B cell (primary cell): ENCODE results near the gene ITPR2. TPM values are rescaled to one million over a fixed set of nuclear protein-coding genes. Genes with fewer than 3 reads are reported as not detected.
A peak's percentile ranks its signal among the peaks of the same experiment; 100 is the strongest.

Experiments used
- ATAC-seq: fragments of 200-7000 bp; cut with Tn5 transposase; one replicate; pipeline ENCODE4 v1.10.0; 2021; ENCODE audit warnings: low read depth, mild to moderate bottlenecking, moderate number of reproducible peaks, moderate library complexity
- CTCF ChIA-PET: fragments of 350-600 bp; sonication (Branson Sonifier 250); formaldehyde crosslinking; loops from one replicate; lab custom pipeline; 2021; ENCODE audit warnings: antibody characterized with exemption, inconsistent platforms; lab: Charles Lee
- POLR2A ChIA-PET: fragments of 350-600 bp; sonication (Branson Sonifier 250); formaldehyde crosslinking; loops from one replicate; lab custom pipeline; 2021; ENCODE audit warnings: antibody characterized with exemption; lab: Charles Lee
- DNase-seq: peaks from one replicate; pipeline ENCODE4 v3.0.0; 2013
- H2AFZ ChIP-seq: 2 replicates; pipeline ENCODE4 v1.6.1; 2012; ENCODE audit warnings: mild to moderate bottlenecking, low read depth, low read length; ENCODE audit not compliant: insufficient read depth, poor library complexity, severe bottlenecking
- H3K27ac ChIP-seq, 2 donors: 1 replicate in 1 of 2; 2 replicates in 1 of 2; pipeline ENCODE4 v1.5.1; 2012 to 2013; ENCODE audit warnings: low read length in 2 of 2, mild to moderate bottlenecking in 2 of 2, moderate library complexity in 1 of 2
- H3K27me3 ChIP-seq, 4 experiments: fragments of 200-600 bp in 1 of 4; sonication (generic) in 1 of 4; replicated peaks in 1 of 4; 1 replicate in 2 of 4; 2 replicates in 2 of 4; pipeline versions ENCODE4 v1.6.1 to v1.7.0; 2013 to 2016; ENCODE audit warnings: low read length in 3 of 4, mild to moderate bottlenecking in 2 of 4, mixed read lengths in 1 of 4, moderate library complexity in 1 of 4; ENCODE audit not compliant: insufficient read depth in 4 of 4, control insufficient read depth in 3 of 4; ENCODE audit errors: control extremely low read depth in 1 of 4
- H3K36me3 ChIP-seq, 2 experiments: replicated peaks in 1 of 2; 1 replicate in 1 of 2; 2 replicates in 1 of 2; pipeline versions ENCODE4 v1.6.1 to v1.7.1; 2013; ENCODE audit warnings: low read length in 1 of 2; ENCODE audit not compliant: insufficient read depth in 2 of 2, control insufficient read depth in 1 of 2; ENCODE audit errors: control extremely low read depth in 1 of 2, extremely low read depth in 1 of 2
- H3K4me1 ChIP-seq, 2 donors: fragments of 200-600 bp in 1 of 2; sonication (generic) in 1 of 2; 1 replicate in 1 of 2; 2 replicates in 1 of 2; pipeline versions ENCODE4 v1.5.1 to v1.6.1; 2013 to 2017; ENCODE audit warnings: low read length in 2 of 2; ENCODE audit not compliant: control insufficient read depth in 2 of 2, insufficient read depth in 2 of 2
- H3K4me2 ChIP-seq: replicated peaks from 2 replicates; pipeline ENCODE3; 2012; ENCODE audit warnings: mild to moderate bottlenecking, low read depth, low read length; ENCODE audit not compliant: poor library complexity, severe bottlenecking
- H3K4me3 ChIP-seq, 5 experiments: fragments of 200-600 bp in 1 of 5; sonication (generic) in 1 of 5; 1 replicate in 3 of 5; 2 replicates in 2 of 5; pipeline versions ENCODE4 v1.5.1 to v1.7.0; 2011 to 2016; ENCODE audit warnings: low read length in 4 of 5, mild to moderate bottlenecking in 4 of 5, low read depth in 2 of 5, control low read depth in 1 of 5, moderate library complexity in 1 of 5; ENCODE audit not compliant: insufficient read depth in 1 of 5; ENCODE audit errors: control extremely low read depth in 1 of 5, extremely low read depth in 1 of 5
- H3K79me2 ChIP-seq: fragments of 200-600 bp; sonication (generic); one replicate; pipeline ENCODE4 v1.6.0; 2016; ENCODE audit warnings: low read length; ENCODE audit not compliant: control insufficient read depth, insufficient read depth
- H3K9ac ChIP-seq: fragments of 200-600 bp; sonication (generic); 2 replicates; pipeline ENCODE4 v1.6.1; 2017; ENCODE audit warnings: mild to moderate bottlenecking, low read length, moderate library complexity
- H3K9me3 ChIP-seq, 3 donors: one replicate each; pipeline versions ENCODE4 v1.6.1 to v1.7.1; 2013; ENCODE audit warnings: low read length in 2 of 3; ENCODE audit not compliant: control insufficient read depth in 2 of 3, insufficient read depth in 1 of 3; ENCODE audit errors: control extremely low read depth in 1 of 3
- H4K20me1 ChIP-seq: 2 replicates; pipeline ENCODE4 v1.6.0; 2012; ENCODE audit warnings: mild to moderate bottlenecking, low read length; ENCODE audit not compliant: insufficient read depth, control insufficient read depth, poor library complexity, severe bottlenecking
- H3K27ac Mint-ChIP-seq: one replicate; pipeline ENCODE4 v1.8.0; 2021; ENCODE audit warnings: mixed read lengths
- H3K27me3 Mint-ChIP-seq: one replicate; pipeline ENCODE4 v1.8.0; 2021; ENCODE audit warnings: mixed read lengths
- H3K4me1 Mint-ChIP-seq: one replicate; pipeline ENCODE4 v1.8.0; 2021; ENCODE audit warnings: mixed read lengths
- H3K4me3 Mint-ChIP-seq: one replicate; pipeline ENCODE4 v1.8.0; 2021; ENCODE audit warnings: mixed read lengths
- H3K9me3 Mint-ChIP-seq: one replicate; pipeline ENCODE4 v1.8.0; 2022; ENCODE audit warnings: mixed read lengths; ENCODE audit not compliant: insufficient read depth
- EZH2 ChIP-seq: IDR thresholded peaks from 2 replicates; pipeline ENCODE4 v1.6.1; 2012; ENCODE audit warnings: borderline replicate concordance, low read depth, mild to moderate bottlenecking, moderate library complexity, low read length; ENCODE audit not compliant: insufficient read depth, poor library complexity, severe bottlenecking
- WGBS: methylation state at CpG from one replicate; pipeline ENCODE4 v1.1.5; 2013; ENCODE audit warnings: missing lambda C conversion rate; ENCODE audit not compliant: insufficient coverage; 5-methylcytosine and 5-hydroxymethylcytosine counted together
- intact Hi-C: fragments of 100-400 bp; cut with micrococcal nuclease; formaldehyde crosslinking; loops from one replicate; pipeline ENCODE4 v1.10.0; 2022
- polyA plus RNA-seq: library from polyadenylated mRNA; depleted of rRNA; stranded (reverse); fragments of >200 nt; gene quantifications from 2 replicates; pipeline ENCODE4 v1.2.3, GENCODE V29; 2012
- total RNA-seq, 2 donors: library from RNA; stranded (reverse); fragments of 120-200 nt in 1 of 2; gene quantifications; 1 replicate in 1 of 2; 2 replicates in 1 of 2; pipeline versions ENCODE4 v1.2.3 to v1.2.4, GENCODE V29; 2013 to 2022
- TF ChIP-seq, protein P1 (sequence below): fragments of 200-600 bp; IDR thresholded peaks from one replicate; pipeline ENCODE4 v1.8.0; 2022; ENCODE audit warnings: antibody characterized with exemption, mild to moderate bottlenecking

Gene ITPR2
- total and polyA plus RNA-seq, 2 donors (not counting 1 experiment from before 2014, with no cell fraction given), result 4.3 to 113 TPM

DNA sequence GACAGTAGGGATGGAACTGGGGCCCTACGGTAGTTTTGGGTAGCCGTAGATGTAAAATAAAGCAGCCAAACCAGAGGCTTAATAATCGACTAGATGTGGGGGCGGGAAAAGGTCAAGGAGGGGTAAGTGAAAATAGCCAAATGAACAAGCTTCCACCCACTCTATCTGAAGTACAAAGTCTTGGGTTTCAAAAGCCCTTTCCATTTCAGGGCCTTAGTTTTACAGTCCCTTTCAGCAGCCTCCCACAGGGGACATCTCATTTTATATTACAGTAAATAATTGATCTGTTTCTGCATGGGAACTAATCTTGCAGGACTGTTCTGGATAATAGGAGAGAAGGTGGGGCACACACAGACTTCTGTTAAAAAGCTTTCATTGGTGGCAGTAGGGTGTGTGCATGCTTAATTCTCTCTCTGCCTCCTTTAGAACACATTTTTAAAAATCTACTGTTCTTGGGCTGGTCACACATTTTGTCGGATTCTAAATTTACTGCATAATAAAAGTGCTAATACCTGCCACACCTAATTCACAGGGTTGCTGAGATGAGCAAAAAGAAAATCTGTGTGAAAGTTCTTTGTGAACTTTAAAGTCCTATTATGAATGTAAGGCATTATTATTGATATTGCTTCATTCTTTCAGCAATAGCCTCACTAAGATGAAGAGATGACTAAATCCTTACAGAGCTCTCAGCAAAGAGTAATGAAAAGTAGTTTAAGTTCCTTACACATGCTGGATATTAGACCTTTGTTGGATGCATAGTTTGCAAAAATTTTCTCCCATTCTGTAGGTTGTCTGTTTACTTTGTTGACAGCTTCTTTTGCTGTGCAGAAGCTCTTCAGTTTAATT lies 104.6 kb downstream of the ITPR2 start:
- Histone ChIP-seq H3K9me3 (peaks cover 0 to 1% (median 0%) of the 10 kb centered on the region in 3 donors), H4K20me1 (peaks cover 4% of the 10 kb centered on the region), H3K4me2 (no peak overlapping the region), H3K4me1 (peaks cover 21 to 24% of the 10 kb centered on the region in 2 donors), H3K79me2 (peaks cover 32% of the 10 kb centered on the region), H3K27ac (no peak overlapping the region), H3K27me3 (no peaks in the 10 kb centered on the region), H3K4me3 (no peak overlapping the region), H3K36me3 (peaks cover 0 to 6% of the 10 kb centered on the region in 2 experiments), H2AFZ (no peak overlapping the region), H3K9ac (no peak overlapping the region)
- H3K4me1 Mint-ChIP-seq, result peaks cover 59% of the 10 kb centered on the region
- POLR2A ChIA-PET, result no interaction called here
- ATAC-seq (no peak), DNase-seq (no peak)
- WGBS, result 100% methylated on average over 1 of the region's 5 CpGs
- H3K27ac Mint-ChIP-seq, result peak overlapping the region; percentile 32
- intact Hi-C loops, result loop anchor here (10.0 kb wide), 1 partner anchor 106 kb away; the partner anchor contains the start of gene ITPR2
- H3K9me3 Mint-ChIP-seq, result peaks cover 9% of the 10 kb centered on the region
- TF ChIP-seq EZH2, result no peak
- TF ChIP-seq, protein P1, sequence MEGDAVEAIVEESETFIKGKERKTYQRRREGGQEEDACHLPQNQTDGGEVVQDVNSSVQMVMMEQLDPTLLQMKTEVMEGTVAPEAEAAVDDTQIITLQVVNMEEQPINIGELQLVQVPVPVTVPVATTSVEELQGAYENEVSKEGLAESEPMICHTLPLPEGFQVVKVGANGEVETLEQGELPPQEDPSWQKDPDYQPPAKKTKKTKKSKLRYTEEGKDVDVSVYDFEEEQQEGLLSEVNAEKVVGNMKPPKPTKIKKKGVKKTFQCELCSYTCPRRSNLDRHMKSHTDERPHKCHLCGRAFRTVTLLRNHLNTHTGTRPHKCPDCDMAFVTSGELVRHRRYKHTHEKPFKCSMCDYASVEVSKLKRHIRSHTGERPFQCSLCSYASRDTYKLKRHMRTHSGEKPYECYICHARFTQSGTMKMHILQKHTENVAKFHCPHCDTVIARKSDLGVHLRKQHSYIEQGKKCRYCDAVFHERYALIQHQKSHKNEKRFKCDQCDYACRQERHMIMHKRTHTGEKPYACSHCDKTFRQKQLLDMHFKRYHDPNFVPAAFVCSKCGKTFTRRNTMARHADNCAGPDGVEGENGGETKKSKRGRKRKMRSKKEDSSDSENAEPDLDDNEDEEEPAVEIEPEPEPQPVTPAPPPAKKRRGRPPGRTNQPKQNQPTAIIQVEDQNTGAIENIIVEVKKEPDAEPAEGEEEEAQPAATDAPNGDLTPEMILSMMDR, result no peak
- no peaks in the 10 kb centered on the region for H3K27me3 Mint-ChIP-seq
- H3K4me3 Mint-ChIP-seq, result no peak overlapping the region
- CTCF ChIA-PET, result interaction anchor here (1.5 kb wide), 1 partner anchor 27 kb away, joined by 6 read pairs; no protein-coding TSS in a partner anchor
